Parathyroid adenoma (tissue), 2 donors: ENCODE results near the gene CLOCK.

Experiments
- H2AFZ ChIP-seq: fragments of 300-600 bp; sonication (generic); one replicate; pipeline ENCODE4 v1.7.0; 2017; ENCODE audit warnings: antibody characterized with exemption, mild to moderate bottlenecking
- H3K27ac ChIP-seq: fragments of 300-600 bp; sonication (generic); one replicate; pipeline ENCODE4 v1.7.0; 2017
- H3K27me3 ChIP-seq: fragments of 300-600 bp; sonication (generic); one replicate; pipeline ENCODE4 v1.7.0; 2017; ENCODE audit warnings: low read length; ENCODE audit not compliant: control insufficient read depth, insufficient read depth
- H3K36me3 ChIP-seq: fragments of 300-600 bp; sonication (generic); one replicate; pipeline ENCODE4 v1.7.0; 2017; ENCODE audit warnings: low read length; ENCODE audit not compliant: control insufficient read depth, insufficient read depth
- H3K4me1 ChIP-seq: fragments of 300-600 bp; sonication (generic); one replicate; pipeline ENCODE4 v1.7.0; 2017; ENCODE audit warnings: control low read depth
- H3K4me2 ChIP-seq: fragments of 300-600 bp; sonication (generic); one replicate; pipeline ENCODE4 v1.7.0; 2017; ENCODE audit warnings: low read length
- H3K4me3 ChIP-seq: fragments of 300-600 bp; sonication (generic); one replicate; pipeline ENCODE4 v1.7.0; 2017; ENCODE audit warnings: low read depth, low read length
- H3K79me2 ChIP-seq: fragments of 300-600 bp; sonication (generic); one replicate; pipeline ENCODE4 v1.7.0; 2017; ENCODE audit warnings: control low read depth
- H3K9ac ChIP-seq: fragments of 300-600 bp; sonication (generic); one replicate; pipeline ENCODE4 v1.7.0; 2017; ENCODE audit warnings: mild to moderate bottlenecking
- H3K9me3 ChIP-seq: fragments of 300-600 bp; sonication (generic); one replicate; pipeline ENCODE4 v1.7.0; 2017; ENCODE audit warnings: low read length; ENCODE audit not compliant: control insufficient read depth
- TF ChIP-seq, protein P1 (sequence below): fragments of 300-600 bp; sonication (generic); IDR thresholded peaks from one replicate; pipeline ENCODE4 v1.7.0; 2017; ENCODE audit warnings: antibody characterized with exemption, mild to moderate bottlenecking
- donor health status: primary hyperparathyroidism.

Gene CLOCK

DNA sequence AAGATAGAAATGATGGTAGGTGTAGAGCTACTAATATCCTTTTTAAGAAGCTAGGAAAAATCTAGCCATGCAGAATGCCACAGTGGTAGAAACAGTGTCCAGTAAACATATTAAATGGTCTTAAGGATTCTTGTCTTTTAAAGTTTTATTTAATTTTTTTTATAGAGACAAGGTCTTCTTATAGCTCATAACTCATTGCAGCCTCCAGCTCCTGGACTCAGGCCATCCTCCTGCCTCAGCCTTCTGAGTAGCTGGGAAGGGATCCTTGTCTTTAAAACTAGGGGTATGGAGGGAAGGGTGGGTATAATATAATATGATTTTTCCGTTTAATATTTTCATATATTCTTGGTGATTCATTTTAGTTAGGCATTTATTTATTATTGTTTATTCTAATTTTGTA lies 147.1 kb downstream of the CLOCK start:
- Histone ChIP-seq H3K27ac (no peak overlapping the region), H3K4me1 (peaks cover 3% of the 10 kb centered on the region), H2AFZ (no peak overlapping the region), H3K4me2 (no peak overlapping the region), H3K36me3 (no peaks in the 10 kb centered on the region), H3K4me3 (no peak overlapping the region), H3K9me3 (no peaks in the 10 kb centered on the region), H3K9ac (no peak overlapping the region), H3K27me3 (no peaks in the 10 kb centered on the region), H3K79me2 (peaks cover 18% of the 10 kb centered on the region)
- TF ChIP-seq, protein P1, sequence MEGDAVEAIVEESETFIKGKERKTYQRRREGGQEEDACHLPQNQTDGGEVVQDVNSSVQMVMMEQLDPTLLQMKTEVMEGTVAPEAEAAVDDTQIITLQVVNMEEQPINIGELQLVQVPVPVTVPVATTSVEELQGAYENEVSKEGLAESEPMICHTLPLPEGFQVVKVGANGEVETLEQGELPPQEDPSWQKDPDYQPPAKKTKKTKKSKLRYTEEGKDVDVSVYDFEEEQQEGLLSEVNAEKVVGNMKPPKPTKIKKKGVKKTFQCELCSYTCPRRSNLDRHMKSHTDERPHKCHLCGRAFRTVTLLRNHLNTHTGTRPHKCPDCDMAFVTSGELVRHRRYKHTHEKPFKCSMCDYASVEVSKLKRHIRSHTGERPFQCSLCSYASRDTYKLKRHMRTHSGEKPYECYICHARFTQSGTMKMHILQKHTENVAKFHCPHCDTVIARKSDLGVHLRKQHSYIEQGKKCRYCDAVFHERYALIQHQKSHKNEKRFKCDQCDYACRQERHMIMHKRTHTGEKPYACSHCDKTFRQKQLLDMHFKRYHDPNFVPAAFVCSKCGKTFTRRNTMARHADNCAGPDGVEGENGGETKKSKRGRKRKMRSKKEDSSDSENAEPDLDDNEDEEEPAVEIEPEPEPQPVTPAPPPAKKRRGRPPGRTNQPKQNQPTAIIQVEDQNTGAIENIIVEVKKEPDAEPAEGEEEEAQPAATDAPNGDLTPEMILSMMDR, result no peak

DNA sequence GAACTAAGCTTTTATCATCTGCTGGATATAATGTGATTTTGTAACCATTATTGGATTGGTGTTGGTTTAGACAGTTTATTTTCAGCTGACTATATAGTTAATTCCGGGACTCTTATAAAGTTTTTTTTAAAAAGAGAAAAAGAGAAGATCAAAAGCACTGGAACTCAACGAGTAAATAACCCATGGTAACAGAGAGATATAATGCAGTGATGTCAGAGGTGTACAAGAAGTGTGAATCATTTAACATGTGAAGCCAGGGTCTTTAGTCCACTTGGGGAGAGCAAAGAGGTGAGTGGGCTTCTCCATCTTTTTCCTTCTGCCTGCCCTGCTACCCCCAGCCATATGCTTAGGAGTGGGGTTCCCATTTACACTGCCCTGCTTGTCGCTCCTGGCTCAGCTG lies 147.7 kb downstream of the CLOCK start:
- no peak overlapping the region for H2AFZ ChIP-seq
- no peaks in the 10 kb centered on the region for H3K36me3 ChIP-seq
- no peak overlapping the region for H3K27ac ChIP-seq
- H3K4me3 ChIP-seq, result no peak overlapping the region
- no peak overlapping the region for H3K9ac ChIP-seq
- peaks cover 3% of the 10 kb centered on the region for H3K4me1 ChIP-seq
- H3K27me3 ChIP-seq, result no peaks in the 10 kb centered on the region
- no peaks in the 10 kb centered on the region for H3K9me3 ChIP-seq
- peaks cover 18% of the 10 kb centered on the region for H3K79me2 ChIP-seq
- no peak overlapping the region for H3K4me2 ChIP-seq
- TF ChIP-seq, protein P1, result no peak

DNA sequence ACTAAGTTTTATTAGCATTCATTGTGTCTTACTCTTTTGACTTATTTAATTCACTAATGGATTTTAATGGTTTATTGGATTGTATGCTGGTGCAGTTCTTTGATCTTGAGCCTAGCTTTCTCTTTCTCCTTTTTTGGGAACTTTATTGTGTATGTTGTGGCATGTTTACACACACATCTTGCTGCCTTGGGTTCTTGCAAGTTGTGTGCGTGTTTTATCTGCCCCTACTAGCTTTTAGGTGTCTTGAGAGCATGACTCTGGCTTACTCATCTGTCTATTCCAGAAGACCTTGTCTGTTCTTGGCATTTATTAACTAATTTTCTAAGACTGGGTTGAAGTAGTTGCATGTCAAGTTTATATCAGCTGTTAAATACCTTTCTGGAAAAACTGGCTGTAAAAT lies 148.2 kb downstream of the CLOCK start:
- H3K36me3 ChIP-seq, result no peaks in the 10 kb centered on the region
- TF ChIP-seq, protein P1, result no peak

DNA sequence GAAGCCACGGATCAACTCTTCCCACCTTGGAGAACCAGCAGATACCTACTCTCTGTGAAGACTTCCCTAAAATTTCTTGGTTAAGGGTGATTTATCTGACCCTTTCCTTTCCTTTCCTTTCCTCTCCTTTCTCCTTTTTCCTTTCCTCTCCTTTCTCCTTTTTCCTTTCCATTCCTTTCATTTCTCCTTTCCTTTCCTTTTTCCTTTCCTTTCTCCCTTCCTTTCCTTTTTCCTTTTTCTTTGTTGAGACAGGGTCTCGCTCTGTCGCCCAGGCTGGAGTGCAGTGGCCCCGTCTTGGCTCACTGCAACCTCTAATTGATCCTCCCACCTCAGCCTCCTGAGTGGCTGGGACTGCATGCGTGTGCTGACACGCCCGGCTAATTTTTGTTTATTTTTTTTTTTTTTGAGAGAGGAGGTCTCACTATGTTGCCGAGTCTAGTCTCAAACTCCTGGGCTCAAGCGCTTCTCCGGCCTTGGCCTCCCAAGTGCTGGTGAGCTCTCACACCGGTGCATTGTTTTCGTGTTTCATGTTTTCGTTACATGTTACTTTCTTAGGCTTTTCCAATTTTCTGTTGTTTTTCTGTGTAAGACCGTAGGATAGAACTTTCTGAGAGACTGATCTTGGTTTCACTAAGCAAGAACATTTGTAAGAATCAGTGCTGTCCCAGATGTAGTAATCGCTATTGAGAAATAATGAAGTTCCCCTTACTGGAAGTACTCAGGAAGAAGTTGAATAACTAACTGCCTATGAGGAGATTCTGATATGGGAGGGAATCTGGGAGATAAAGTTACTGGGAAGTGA lies 149.0 kb downstream of the CLOCK start:
- TF ChIP-seq, protein P1, result no peak
- Histone ChIP-seq H2AFZ (no peak overlapping the region), H3K36me3 (no peaks in the 10 kb centered on the region)

More for the DNA sequence above, 148.2 kb downstream of the CLOCK start:
- Histone ChIP-seq H3K79me2 (peaks cover 16% of the 10 kb centered on the region), H3K4me1 (peaks cover 3% of the 10 kb centered on the region), H3K9me3 (no peaks in the 10 kb centered on the region), H3K27me3 (no peaks in the 10 kb centered on the region), H3K4me3 (no peak overlapping the region), H3K4me2 (peak overlapping the region; percentile 19), H2AFZ (no peak overlapping the region), H3K27ac (no peak overlapping the region), H3K9ac (no peak overlapping the region)

DNA sequence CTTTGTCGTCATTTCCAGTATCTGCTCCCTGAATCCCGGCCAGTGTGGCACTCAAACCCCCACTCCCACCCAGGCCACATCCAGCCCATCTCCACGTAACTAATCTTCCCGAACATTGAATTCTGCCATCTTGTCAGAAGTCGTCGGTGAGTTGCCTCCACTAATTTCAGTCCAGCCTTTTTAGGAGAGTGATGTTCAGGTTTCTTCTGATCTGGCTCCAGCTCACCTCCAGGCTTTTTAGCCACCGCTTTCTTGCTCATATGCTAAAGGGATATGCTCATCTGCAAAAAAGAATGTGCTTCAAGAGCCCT lies 149.6 kb downstream of the CLOCK start:
- H3K4me3 ChIP-seq, result peak overlapping the region; percentile 77
- peaks cover 3% of the 10 kb centered on the region for H3K4me1 ChIP-seq

More for the DNA sequence above, 149.0 kb downstream of the CLOCK start:
- Histone ChIP-seq H3K9me3 (no peaks in the 10 kb centered on the region), H3K27ac (peak overlapping the region; percentile 88), H3K9ac (no peak overlapping the region), H3K27me3 (no peaks in the 10 kb centered on the region), H3K4me3 (peak overlapping the region; percentile 22), H3K79me2 (peaks cover 13% of the 10 kb centered on the region), H3K4me2 (peak overlapping the region; percentile 33), H3K4me1 (peaks cover 3% of the 10 kb centered on the region)

More for the DNA sequence above, 149.6 kb downstream of the CLOCK start:
- Histone ChIP-seq H3K79me2 (peaks cover 13% of the 10 kb centered on the region), H2AFZ (no peak overlapping the region), H3K27ac (peak overlapping the region; percentile 88), H3K4me2 (peak overlapping the region; percentile 95), H3K9ac (no peak overlapping the region), H3K27me3 (no peaks in the 10 kb centered on the region), H3K36me3 (no peaks in the 10 kb centered on the region), H3K9me3 (no peaks in the 10 kb centered on the region)
- TF ChIP-seq, protein P1, result no peak
